HG02970 (cell line): ENCODE results near the gene KLC3.

Source experiments
- ATAC-seq: cut with Tn5 transposase; IDR thresholded peaks from one replicate; pipeline ENCODE4 v1.9.1; 2021; ENCODE audit warnings: mild to moderate bottlenecking, moderate library complexity, moderate number of reproducible peaks; ENCODE audit not compliant: unreplicated experiment, low FRiP score

Gene KLC3

GRCh38 chr19:45347570-45348366 is 7.2 kb downstream of the KLC3 start:
- no peak for ATAC-seq

GRCh38 chr19:45348367-45349125 is 8.0 kb downstream of the KLC3 start:
- ATAC-seq: no peak

DNA sequence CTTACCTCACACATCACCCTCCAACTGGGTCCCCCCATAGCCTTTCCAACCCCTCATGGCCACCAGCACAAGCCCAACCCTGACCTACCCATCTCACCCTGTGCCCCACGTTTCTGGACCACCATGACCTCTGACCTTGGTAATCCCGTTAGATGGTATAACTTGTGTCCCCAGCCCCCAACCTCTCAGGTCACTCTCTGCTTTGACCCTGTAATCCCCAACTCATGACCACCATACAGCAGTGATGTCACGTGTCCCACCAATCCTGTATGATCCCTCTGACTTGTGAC is 8.5 kb downstream of the KLC3 start:
- ATAC-seq: no peak

- ATAC-seq: no peak
Observed at GRCh38 chr19:45349430-45349941, 8.9 kb downstream of the KLC3 start.

- no peak for ATAC-seq
Observed at GRCh38 chr19:45350477-45351058, 10.0 kb downstream of the KLC3 start.

DNA sequence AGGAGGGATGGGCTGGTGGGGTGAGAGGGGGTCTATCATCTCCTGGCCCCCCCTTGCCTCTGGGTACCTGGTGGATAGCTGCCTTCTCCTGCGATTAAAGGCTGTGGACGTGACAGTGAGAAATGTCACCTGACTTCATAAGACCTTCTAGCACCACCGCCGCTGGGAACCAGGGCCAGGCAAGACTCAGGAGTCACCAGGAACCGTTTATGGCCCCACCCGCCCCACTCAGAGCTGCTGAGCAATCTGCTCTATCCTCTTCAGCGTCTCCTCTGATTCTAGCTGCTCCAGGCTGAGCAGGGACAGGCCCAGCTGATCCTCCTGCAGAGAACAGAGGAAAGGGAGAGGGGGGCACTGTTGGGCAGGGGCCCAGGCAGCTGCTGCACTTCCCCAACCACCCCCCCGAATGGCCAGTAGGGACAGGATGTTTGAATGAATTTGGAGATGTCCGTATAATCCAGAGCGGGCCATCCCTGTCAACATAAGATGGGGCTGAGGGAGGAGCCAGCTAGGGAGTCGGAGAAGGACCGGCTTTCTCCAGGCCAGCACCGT is 10.9 kb downstream of the KLC3 start:
- ATAC-seq: no peak

- ATAC-seq: no peak
Observed at GRCh38 chr19:45352062-45352461, 11.5 kb downstream of the KLC3 start.

DNA sequence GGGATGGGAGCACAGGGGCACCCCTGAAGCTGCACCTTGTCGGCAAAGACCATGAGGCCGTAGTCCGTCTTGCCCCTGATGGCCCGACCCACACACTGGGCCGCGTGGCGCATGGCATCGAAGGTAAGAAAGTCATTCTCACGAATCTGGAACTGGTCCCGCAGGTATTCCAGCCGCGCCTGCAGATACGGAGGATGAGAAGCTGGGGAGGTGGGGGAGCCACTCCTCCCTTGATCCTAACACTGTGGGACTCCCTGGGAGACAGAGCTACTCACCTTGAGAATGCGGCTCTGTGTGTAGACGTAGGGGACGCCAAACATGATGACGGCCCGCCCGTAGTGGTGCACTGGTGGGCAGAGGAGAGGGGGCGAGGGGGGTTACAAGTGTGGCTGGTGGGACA is 11.9 kb downstream of the KLC3 start:
- ATAC-seq: no peak

DNA sequence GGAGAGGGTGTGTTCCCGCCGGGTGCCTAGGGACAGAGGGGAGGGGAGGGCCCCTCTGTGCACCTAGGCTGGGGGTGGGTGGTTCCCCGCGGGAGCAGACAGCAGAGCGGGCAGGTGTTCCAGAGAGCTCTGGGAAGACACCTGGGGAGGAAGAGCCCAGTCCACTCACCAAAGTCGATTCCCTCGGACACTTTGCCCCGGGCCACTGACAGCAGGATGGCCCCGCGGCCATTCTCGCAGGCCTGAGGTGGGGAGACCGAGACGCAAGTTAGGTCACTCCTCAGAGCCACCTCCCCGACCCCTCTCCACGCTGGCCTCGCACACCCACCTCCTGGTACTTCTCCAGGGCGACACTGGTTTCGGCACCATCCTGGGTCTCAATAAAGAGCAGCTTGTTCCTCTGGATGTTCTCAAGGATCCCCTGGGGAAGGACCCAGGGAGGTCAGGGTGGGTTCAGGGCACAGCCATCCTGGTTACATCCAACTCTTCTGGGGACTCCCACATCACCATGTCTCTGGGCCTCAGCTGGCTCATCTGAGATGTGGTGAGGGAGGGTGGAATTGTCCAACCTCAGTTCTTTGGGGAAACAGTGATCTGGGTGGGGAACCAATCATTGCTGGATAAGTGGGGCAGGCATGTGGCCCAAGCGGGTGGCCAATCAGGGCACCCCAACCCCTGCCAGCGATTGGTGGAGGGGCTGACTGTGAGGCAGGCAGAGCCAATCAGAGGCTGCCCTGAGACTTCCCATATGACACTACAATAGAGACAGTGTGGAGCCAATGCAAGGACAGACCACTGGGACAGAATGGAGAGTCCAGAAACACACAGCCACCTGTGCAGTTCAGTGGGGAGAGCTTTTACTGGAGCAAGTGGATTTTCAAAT is 12.6 kb downstream of the KLC3 start:
- ATAC-seq: no peak

DNA sequence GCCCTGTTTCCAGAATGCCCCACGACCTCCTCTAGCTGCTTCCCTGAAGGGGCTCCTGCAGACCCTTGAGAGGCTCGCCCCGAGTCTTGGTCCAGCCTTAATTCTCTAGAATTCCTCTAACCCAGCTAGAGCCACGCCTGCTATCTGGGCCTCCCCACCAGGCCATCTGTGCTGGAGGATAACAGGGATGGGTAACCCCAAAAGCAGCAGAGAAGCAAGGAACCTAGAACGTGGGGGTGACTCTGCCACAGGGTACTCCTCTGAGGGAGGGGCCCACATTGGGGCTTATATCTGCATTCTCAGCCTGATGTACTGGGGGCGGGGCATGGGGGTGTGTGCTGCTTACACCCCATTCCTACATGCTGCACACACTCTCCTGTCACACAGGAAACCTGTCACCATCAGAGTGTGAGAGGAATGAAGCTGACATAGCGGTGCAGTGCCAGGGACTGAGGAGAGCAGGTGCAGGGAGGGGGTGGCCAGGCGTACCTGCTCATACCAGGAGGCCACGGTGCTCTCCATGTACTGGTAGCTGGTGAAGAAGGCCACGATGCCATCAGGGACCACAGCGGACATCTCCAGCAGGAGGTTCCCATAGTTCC is 13.8 kb downstream of the KLC3 start:
- ATAC-seq: no peak

DNA sequence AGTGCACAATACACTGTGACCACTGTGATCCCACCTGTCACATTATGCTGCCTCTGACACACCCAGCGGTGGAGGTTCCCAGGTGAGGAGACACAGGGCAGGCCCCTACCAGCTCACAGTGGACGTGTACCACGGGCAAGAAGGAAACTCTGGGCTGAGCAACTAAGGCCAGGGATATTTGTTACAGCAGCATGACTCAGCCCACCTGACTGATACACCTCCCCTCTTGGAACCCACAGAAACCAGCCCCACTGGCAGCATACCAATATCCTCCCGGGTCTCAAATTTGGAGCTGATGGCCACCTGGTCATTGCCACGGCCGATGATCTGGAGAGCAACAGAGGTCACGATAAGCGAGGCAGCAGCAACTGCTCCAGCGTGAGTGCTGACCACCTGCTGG is 14.9 kb downstream of the KLC3 start:
- no peak for ATAC-seq

DNA sequence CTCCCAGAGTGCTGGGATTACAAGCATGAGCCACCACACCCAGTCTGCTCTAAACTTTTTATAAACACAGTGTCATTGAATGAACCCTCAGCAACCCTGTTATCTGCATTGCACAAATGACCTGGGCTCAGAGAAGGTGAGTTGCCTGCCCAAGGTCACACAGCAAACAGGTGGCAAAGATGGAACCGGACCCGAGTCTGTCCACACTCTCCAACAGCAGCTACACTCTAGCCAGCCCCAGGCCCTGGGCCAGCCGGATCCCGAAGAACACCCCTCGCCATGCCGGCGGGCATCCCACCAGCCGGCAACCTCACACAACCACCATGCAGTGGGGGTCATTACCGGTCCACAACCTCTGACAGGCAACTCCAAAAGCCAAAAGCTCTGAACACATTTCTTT is 15.4 kb downstream of the KLC3 start:
- no peak for ATAC-seq

DNA sequence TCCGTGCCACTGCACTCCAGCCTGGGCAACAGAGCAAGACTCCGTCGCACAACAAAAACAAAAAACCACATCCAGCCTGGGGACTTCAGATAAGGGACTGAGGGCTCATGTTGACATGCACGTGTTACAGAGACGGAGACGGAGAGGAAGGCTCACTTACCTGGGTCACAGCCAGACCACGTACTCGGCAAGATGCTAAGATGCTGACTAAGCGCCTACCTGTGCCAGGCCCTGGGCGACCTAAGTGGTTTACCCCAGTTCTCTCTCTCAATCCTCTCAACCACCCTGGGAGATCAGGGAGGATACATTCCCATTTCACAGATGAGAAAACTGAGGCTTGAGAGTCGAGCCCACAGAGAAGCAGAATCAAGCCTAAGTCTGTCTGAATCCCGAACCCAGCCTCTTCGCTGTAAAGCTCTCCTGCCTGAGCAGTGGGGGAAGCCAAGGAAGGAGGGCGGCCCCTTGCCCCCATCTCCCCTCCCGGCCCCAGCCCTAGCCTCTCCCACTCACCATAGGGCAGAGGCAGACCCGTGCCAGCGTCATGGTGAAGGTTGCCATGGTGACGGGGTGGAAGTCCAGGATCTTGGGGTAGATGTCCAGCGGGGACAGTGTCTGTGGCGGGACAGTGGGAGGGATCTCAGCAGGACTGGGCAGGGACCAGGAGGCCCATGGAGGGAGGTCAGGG is 16.4 kb downstream of the KLC3 start:
- ATAC-seq: no peak

- ATAC-seq: no peak
Observed at GRCh38 chr19:45357445-45357783, 16.9 kb downstream of the KLC3 start.

DNA sequence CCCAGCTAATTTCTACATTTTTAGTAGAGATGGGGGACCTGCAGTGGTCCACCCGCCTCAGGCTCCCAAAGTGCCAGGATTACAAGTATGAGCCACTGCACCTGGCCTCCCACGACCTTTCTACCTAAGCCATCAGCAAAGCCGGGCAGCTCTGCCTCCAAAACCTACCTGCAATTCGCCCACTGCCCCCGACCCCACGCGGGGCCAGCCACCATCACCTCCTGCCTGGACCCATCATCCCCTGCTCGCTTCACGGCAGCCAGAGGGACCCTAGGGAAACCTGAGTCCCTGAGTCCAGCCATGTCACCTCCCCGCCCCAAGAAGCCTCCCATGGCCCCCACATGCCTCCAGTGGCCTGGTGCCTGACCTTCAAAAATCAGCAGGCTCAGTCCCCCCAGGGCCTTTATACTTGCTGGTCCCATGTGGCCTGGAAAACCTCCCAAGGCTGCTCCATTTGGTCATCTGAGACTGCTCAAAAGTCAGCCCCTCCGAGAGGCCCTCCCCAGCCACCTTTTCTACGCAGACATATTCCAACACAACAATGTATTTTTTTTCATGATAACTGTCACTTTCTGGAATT is 17.8 kb downstream of the KLC3 start:
- ATAC-seq: no peak

DNA sequence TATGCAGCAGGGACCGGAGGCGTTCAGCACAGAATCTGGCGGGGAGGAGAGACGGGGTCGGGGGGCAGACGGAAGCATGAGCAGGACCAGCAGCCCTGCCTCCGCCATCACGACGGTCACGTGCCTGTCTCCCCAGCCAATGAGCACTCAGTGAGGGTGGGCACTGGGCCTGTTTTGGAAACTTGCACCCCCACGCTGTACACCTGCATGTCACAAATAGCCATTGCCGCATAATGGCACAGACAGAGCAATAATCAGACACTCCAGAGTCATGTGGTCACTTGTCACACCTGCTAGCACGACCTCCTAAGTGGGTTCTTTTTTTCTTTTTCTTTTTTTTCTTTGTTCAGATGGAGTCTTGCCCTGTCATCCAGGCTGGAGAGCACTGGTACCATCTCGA is 21.1 kb downstream of the KLC3 start:
- no peak for ATAC-seq

DNA sequence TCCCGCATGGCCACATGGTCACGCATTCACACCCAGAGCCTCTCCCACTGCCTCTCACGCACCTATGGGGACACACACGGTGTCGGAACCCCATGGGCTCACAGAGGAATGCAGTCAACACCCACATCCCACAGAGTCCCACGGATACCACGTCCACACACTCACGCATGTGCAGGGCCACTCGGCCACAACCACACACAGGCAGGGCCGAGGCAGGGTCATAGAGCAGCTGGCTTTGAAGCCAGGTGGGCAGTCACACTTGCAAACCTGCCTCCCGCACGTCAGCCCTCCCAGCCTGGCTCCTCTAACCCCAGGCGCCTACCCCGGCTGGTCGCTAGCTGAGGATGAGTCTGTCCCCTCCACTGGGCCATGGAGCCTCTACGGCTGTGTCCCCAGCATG is 21.7 kb downstream of the KLC3 start:
- no peak for ATAC-seq

DNA sequence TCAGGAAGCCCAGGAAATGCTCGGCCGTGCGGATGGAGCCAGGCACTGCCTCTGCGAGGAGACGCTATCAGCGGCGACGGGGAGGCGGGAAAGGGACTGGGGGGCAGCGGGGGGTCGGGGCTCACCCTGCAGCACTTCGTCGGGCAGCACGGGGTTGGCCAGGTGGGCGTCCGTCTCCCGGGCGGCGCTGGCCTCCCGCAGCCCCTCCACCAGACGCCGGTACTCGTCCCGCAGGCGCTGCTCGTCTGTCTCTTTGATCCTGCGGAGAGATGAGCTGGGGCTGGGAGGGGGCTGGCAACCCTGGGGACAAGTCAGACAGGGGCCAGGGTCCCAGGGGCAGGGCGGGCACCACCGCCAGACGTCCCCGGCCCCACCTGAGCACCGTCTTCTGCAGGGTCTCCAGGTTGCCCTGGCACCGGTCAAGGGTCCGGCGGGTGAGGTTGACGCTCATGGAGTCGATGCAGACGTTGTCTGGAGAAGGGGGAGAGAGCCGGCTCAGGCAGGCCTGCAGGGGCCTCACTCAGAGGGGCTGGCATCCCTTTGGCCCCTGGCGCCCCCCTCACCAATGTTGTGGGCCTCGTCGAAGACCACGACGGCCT is 23.4 kb downstream of the KLC3 start:
- no peak for ATAC-seq

DNA sequence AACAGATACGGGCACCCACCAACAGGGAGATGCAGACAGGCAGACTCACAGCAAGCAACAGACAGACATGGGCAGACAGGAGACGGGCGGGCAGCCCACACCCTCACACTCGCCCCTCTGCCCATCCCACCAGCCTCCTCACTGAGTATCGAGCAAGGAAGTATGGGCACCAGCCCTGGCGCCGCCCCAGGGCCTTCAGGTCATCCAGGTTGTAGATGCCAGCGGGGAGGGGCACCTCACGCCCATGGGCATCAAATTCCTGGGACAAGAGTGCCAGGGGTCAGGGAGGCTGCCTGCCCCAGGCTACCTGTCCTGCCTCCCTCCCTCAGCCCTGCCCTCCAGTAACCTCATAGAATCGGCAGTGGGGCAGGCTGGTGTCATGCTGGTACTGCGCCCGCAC is 24.1 kb downstream of the KLC3 start:
- ATAC-seq: no peak
